ENCODE results near the gene CHCHD3. TPM values are rescaled to one million over a fixed set of nuclear protein-coding genes. Genes with fewer than 3 reads are reported as not detected.

CHCHD3 gene
- total RNA-seq, 2 experiments from 2014 or later, result 83.5 to 83.8 TPM

GRCh38 chr7:132745510-132745909 lies 336.4 kb downstream of the CHCHD3 start:
- intact Hi-C loops (cut with micrococcal nuclease; ENCODE audit: unreplicated experiment), result no loop called here
- DNase-seq (ENCODE audit: low spot score), result no peak
- H3K9me2 ChIP-seq (ENCODE audit: insufficient read depth, low read length), result no peaks in the 10 kb centered on the region
- H3K4me2 ChIP-seq (ENCODE audit: low read length), result no peak overlapping the region
- no peak overlapping the region for H3K4me3 ChIP-seq (ENCODE audit: low read depth, low read length, poor library complexity, severe bottlenecking)
- peaks cover 21% of the 10 kb centered on the region for H3K4me1 ChIP-seq (ENCODE audit: insufficient read depth, low read length, poor library complexity, severe bottlenecking)
- no peaks in the 10 kb centered on the region for H3K36me3 ChIP-seq (ENCODE audit: insufficient read depth, low read length)
- ChIA-PET POLR2A (interaction anchor here (0.7 to 1.3 kb wide), 2 partner anchors 33 to 84 kb away, joined by 3 to 4 read pairs; no protein-coding TSS in a partner anchor), CTCF (ENCODE audit: unreplicated experiment) (no interaction called here)
- H3K27ac ChIP-seq (ENCODE audit: low read depth, low read length, poor library complexity, severe bottlenecking), result no peak overlapping the region
- H3K79me2 ChIP-seq (ENCODE audit: insufficient read depth, low read depth, low read length), result no peaks in the 10 kb centered on the region
- no TSS peak for BruUV-seq (replicated peaks)
- no peaks in the 10 kb centered on the region for H4K20me1 ChIP-seq (ENCODE audit: insufficient read depth, low read length)
- TF ChIP-seq EZH2phosphoT487 (IDR thresholded peaks at IDR 0.05; ENCODE audit: borderline replicate concordance, low read depth, low read length) (no peak), CTCF (conservative IDR thresholded peaks at IDR 0.05; ENCODE audit: low read length) (no peak)
- no peaks in the 10 kb centered on the region for H3K9me3 ChIP-seq (ENCODE audit: low read length)
- no peak overlapping the region for H2AFZ ChIP-seq (ENCODE audit: low read length)

GRCh38 chr7:132743974-132744373 lies 337.9 kb downstream of the CHCHD3 start:
- POLR2A ChIA-PET, result interaction anchor here (0.5 kb wide), 1 partner anchor 1059 kb away, joined by 3 read pairs; no protein-coding TSS in a partner anchor
- CTCF ChIA-PET (ENCODE audit: unreplicated experiment), result interaction anchor here (0.6 kb wide), 1 partner anchor 33 kb away, joined by 3 read pairs; no protein-coding TSS in a partner anchor
- no peaks in the 10 kb centered on the region for H3K79me2 ChIP-seq (ENCODE audit: insufficient read depth, low read depth, low read length)
- TF ChIP-seq CTCF (conservative IDR thresholded peaks at IDR 0.05; ENCODE audit: low read length) (no peak), EZH2phosphoT487 (IDR thresholded peaks at IDR 0.05; ENCODE audit: borderline replicate concordance, low read depth, low read length) (no peak)
- no peak overlapping the region for H3K27ac ChIP-seq (ENCODE audit: low read depth, low read length, poor library complexity, severe bottlenecking)
- no peak overlapping the region for H2AFZ ChIP-seq (ENCODE audit: low read length)
- no peaks in the 10 kb centered on the region for H3K36me3 ChIP-seq (ENCODE audit: insufficient read depth, low read length)
- intact Hi-C loops (cut with micrococcal nuclease; ENCODE audit: unreplicated experiment), result no loop called here
- H3K4me1 ChIP-seq (ENCODE audit: insufficient read depth, low read length, poor library complexity, severe bottlenecking), result peaks cover 6% of the 10 kb centered on the region
- H3K4me2 ChIP-seq (ENCODE audit: low read length), result no peak overlapping the region
- no peak overlapping the region for H3K4me3 ChIP-seq (ENCODE audit: low read depth, low read length, poor library complexity, severe bottlenecking)
- no peaks in the 10 kb centered on the region for H3K9me3 ChIP-seq (ENCODE audit: low read length)
- DNase-seq (ENCODE audit: low spot score), result no peak
- no peaks in the 10 kb centered on the region for H3K9me2 ChIP-seq (ENCODE audit: insufficient read depth, low read length)
- no peaks in the 10 kb centered on the region for H4K20me1 ChIP-seq (ENCODE audit: insufficient read depth, low read length)
- no TSS peak for BruUV-seq (replicated peaks)

GRCh38 chr7:132742189-132742612 lies 339.7 kb downstream of the CHCHD3 start:
- no TSS peak for BruUV-seq (replicated peaks)
- Histone ChIP-seq H3K79me2 (ENCODE audit: insufficient read depth, low read depth, low read length) (no peaks in the 10 kb centered on the region), H3K4me3 (ENCODE audit: low read depth, low read length, poor library complexity, severe bottlenecking) (no peak overlapping the region), H2AFZ (ENCODE audit: low read length) (no peak overlapping the region), H4K20me1 (ENCODE audit: insufficient read depth, low read length) (no peaks in the 10 kb centered on the region), H3K36me3 (ENCODE audit: insufficient read depth, low read length) (no peaks in the 10 kb centered on the region), H3K4me1 (ENCODE audit: insufficient read depth, low read length, poor library complexity, severe bottlenecking) (no peaks in the 10 kb centered on the region), H3K27ac (ENCODE audit: low read depth, low read length, poor library complexity, severe bottlenecking) (no peak overlapping the region), H3K9me2 (ENCODE audit: insufficient read depth, low read length) (no peaks in the 10 kb centered on the region), H3K9me3 (ENCODE audit: low read length) (no peaks in the 10 kb centered on the region), H3K4me2 (ENCODE audit: low read length) (no peak overlapping the region)
- intact Hi-C loops (cut with micrococcal nuclease; ENCODE audit: unreplicated experiment), result no loop called here
- no peak for TF ChIP-seq CTCF (conservative IDR thresholded peaks at IDR 0.05; ENCODE audit: low read length)
- no peak for TF ChIP-seq EZH2phosphoT487 (IDR thresholded peaks at IDR 0.05; ENCODE audit: borderline replicate concordance, low read depth, low read length)
- ChIA-PET CTCF (ENCODE audit: unreplicated experiment) (no interaction called here), POLR2A (interaction anchor here (1.0 kb wide), 1 partner anchor 23 kb away, joined by 3 read pairs; no protein-coding TSS in a partner anchor)
- DNase-seq (ENCODE audit: low spot score), result no peak
